ENCODE results near the gene ZDHHC23.

- TF ChIP-seq POLR2AphosphoS5 (IDR thresholded peaks at IDR 0.05; ENCODE audit: borderline replicate concordance, low read depth, low read length) (no peak), EZH2 (IDR thresholded peaks at IDR 0.05) (no peak), FOXP2 (optimal IDR thresholded peaks at IDR 0.05; ENCODE audit: control extremely low read depth, extremely low read length, insufficient read depth) (no peak)
Measured at GRCh38 chr3:113910966-113911365, 36.8 kb upstream of the ZDHHC23 start.
